HepG2 (cell line): ENCODE results near the gene TMPO. TPM values are rescaled to one million over a fixed set of nuclear protein-coding genes. Genes with fewer than 3 reads are reported as not detected.

ENCODE experiments used
- ATAC-seq: fragments of 200-7000 bp; cut with Tn5 transposase; 3 replicates; pipeline ENCODE4 v1.9.1; 2020; ENCODE audit warnings: mild to moderate bottlenecking, moderate library complexity
- BruUV-seq: library from RNA; stranded (reverse); fragments of 400-500 nt; replicated peaks from 2 replicates; lab custom pipeline; 2021; lab: Mats Ljungman, UMichigan
- CTCF ChIA-PET: fragments of 300-600 bp; formaldehyde crosslinking; extraction: SDS; loops from one replicate; lab custom pipeline; 2021; ENCODE audit warnings: low total read pairs, inconsistent platforms, low intra/inter-chr PET ratio; lab: Yijun Ruan, JAX
- POLR2A ChIA-PET: fragments of 350-600 bp; sonication (Branson Sonifier 250); formaldehyde crosslinking; loops from one replicate; lab custom pipeline; 2020; ENCODE audit warnings: antibody characterized with exemption, inconsistent platforms; lab: Yijun Ruan, JAX
- DNase-seq: peaks from one replicate; pipeline ENCODE4 v3.0.0-alpha.2; 2015; ENCODE audit warnings: low spot score
- FAIRE-seq: peaks from 3 replicates; lab custom pipeline; 2011; peaks lifted over from hg19 to GRCh38; lab: Jason Lieb, UNC
- H2AFZ ChIP-seq: one replicate; pipeline ENCODE4 v1.6.1; 2011; ENCODE audit warnings: low read length, inconsistent platforms
- H3K27ac ChIP-seq: fragments of 300-600 bp; 3 replicates; pipeline ENCODE4 v1.8.0; 2011; ENCODE audit warnings: mixed run types, mild to moderate bottlenecking, mixed read lengths, low read length, inconsistent platforms; ENCODE audit not compliant: insufficient read depth; ENCODE audit errors: extremely low read length
- H3K27me3 ChIP-seq, 2 experiments: fragments of 200-600 bp in 1 of 2; 2 replicates in 1 of 2; 3 replicates in 1 of 2; pipeline versions ENCODE4 v1.6.0 to v1.8.0; 2011; ENCODE audit warnings: low read length in 2 of 2, mild to moderate bottlenecking in 2 of 2, moderate library complexity in 2 of 2, inconsistent platforms in 1 of 2; ENCODE audit not compliant: insufficient read depth in 2 of 2, control insufficient read depth in 1 of 2
- H3K36me3 ChIP-seq, 2 experiments: fragments of 200-600 bp in 1 of 2; replicated peaks in 1 of 2; 2 replicates in 1 of 2; 3 replicates in 1 of 2; pipeline versions ENCODE4 v1.5.1 to v1.8.0; 2011; ENCODE audit warnings: low read length in 2 of 2, inconsistent platforms in 1 of 2; ENCODE audit not compliant: insufficient read depth in 2 of 2, control insufficient read depth in 1 of 2
- H3K4me1 ChIP-seq: 2 replicates; pipeline ENCODE4 v1.5.1; 2012; ENCODE audit warnings: low read length, inconsistent platforms; ENCODE audit not compliant: insufficient read depth
- H3K4me2 ChIP-seq: 2 replicates; pipeline ENCODE4 v1.6.0; 2011; ENCODE audit warnings: low read depth, low read length, inconsistent platforms
- H3K4me3 ChIP-seq, 3 experiments: fragments of 200-600 bp in 1 of 3; sonication (generic), shearing (Covaris generic) in 1 of 3; replicated peaks in 1 of 3; 2 replicates each; pipeline ENCODE4 v1.5.1; 2011 to 2016; ENCODE audit warnings: low read length in 3 of 3, inconsistent platforms in 2 of 3, low read depth in 2 of 3, mild to moderate bottlenecking in 2 of 3, control low read depth in 1 of 3, mixed read lengths in 1 of 3; ENCODE audit not compliant: insufficient read depth in 1 of 3
- H3K79me2 ChIP-seq: one replicate; pipeline ENCODE4 v1.6.1; 2011; ENCODE audit warnings: low read length, inconsistent platforms; ENCODE audit not compliant: insufficient read depth
- H3K9ac ChIP-seq: 2 replicates; pipeline ENCODE4 v1.6.0; 2011; ENCODE audit warnings: mild to moderate bottlenecking, low read depth, low read length, inconsistent platforms; ENCODE audit not compliant: insufficient read depth
- H3K9me3 ChIP-seq: 2 replicates; pipeline ENCODE4 v1.5.1; 2012; ENCODE audit warnings: mild to moderate bottlenecking, low read length
- H4K20me1 ChIP-seq: 2 replicates; pipeline ENCODE4 v1.6.0; 2011; ENCODE audit warnings: inconsistent platforms, mild to moderate bottlenecking, low read length, moderate library complexity; ENCODE audit not compliant: insufficient read depth
- ARNT2 ChIP-seq: sonication (generic); formaldehyde crosslinking; IDR thresholded peaks from 2 replicates; pipeline ENCODE4 v1.8.0; 2022; ENCODE audit warnings: mild to moderate bottlenecking, low read depth, missing genetic modification reagents, moderate library complexity
- ELF4 ChIP-seq: sonication (generic); formaldehyde crosslinking; IDR thresholded peaks from 2 replicates; pipeline ENCODE4 v1.5.0; 2020; ENCODE audit warnings: missing genetic modification reagents, mild to moderate bottlenecking, moderate library complexity, borderline replicate concordance
- GRHL1 ChIP-seq: sonication (generic); formaldehyde crosslinking; conservative IDR thresholded peaks from 2 replicates; pipeline ENCODE4 v1.8.0; 2022; ENCODE audit warnings: missing genetic modification reagents
- KAT2B ChIP-seq: fragments of 150-350 bp; IDR thresholded peaks from 2 replicates; pipeline ENCODE4 v1.6.1; 2014; ENCODE audit warnings: low read depth, low read length, borderline replicate concordance
- PRDM15 ChIP-seq: sonication (generic); formaldehyde crosslinking; IDR thresholded peaks from 2 replicates; pipeline ENCODE4 v1.4.0; 2020; ENCODE audit warnings: missing genetic modification reagents
- SPEN ChIP-seq: sonication (generic); formaldehyde crosslinking; IDR thresholded peaks from 2 replicates; pipeline ENCODE4 v1.5.1; 2020; ENCODE audit warnings: low read depth, mild to moderate bottlenecking, missing genetic modification reagents
- THAP7 ChIP-seq: sonication (generic); formaldehyde crosslinking; IDR thresholded peaks from 2 replicates; pipeline ENCODE4 v1.8.1; 2023; ENCODE audit warnings: mild to moderate bottlenecking, missing genetic modification reagents
- ZNF142 ChIP-seq: sonication (generic); formaldehyde crosslinking; IDR thresholded peaks from 2 replicates; pipeline ENCODE4 v1.4.0; 2020; ENCODE audit warnings: missing genetic modification reagents
- ZNF3 ChIP-seq: IDR thresholded peaks from 2 replicates; pipeline ENCODE4 v1.7.0; 2017; ENCODE audit warnings: inconsistent platforms
- ZNF33B ChIP-seq: sonication (generic); formaldehyde crosslinking; IDR thresholded peaks from 2 replicates; pipeline ENCODE4 v1.5.1; 2020; ENCODE audit warnings: mild to moderate bottlenecking, missing genetic modification reagents
- ZNF34 ChIP-seq: sonication (generic); formaldehyde crosslinking; IDR thresholded peaks from 2 replicates; pipeline ENCODE4 v1.4.0; 2020; ENCODE audit warnings: mild to moderate bottlenecking, missing genetic modification reagents, borderline replicate concordance
- ZNF550 ChIP-seq: sonication (generic); formaldehyde crosslinking; IDR thresholded peaks from 2 replicates; pipeline ENCODE4 v1.4.0; 2020; ENCODE audit warnings: mild to moderate bottlenecking, missing genetic modification reagents, borderline replicate concordance
- ZNF7 ChIP-seq: IDR thresholded peaks from 2 replicates; pipeline ENCODE4 v1.6.1; 2016; ENCODE audit warnings: missing biosample characterization, missing genetic modification reagents
- WGBS: methylation state at CpG from one replicate; pipeline ENCODE4 v1.1.6; 2017; ENCODE audit warnings: low lambda C conversion rate; 5-methylcytosine and 5-hydroxymethylcytosine counted together
- in situ Hi-C: cut with HindIII; loops from 2 replicates; pipeline ENCODE4 v1.10.0; 2017; ENCODE audit warnings: low pct_unique_long_range_greater_than_20kb; ENCODE audit not compliant: extremely low pct_ligation_motif_present
- intact Hi-C: fragments of 100-400 bp; cut with micrococcal nuclease; formaldehyde crosslinking; loops from one replicate; pipeline ENCODE4 v1.10.0; 2022; ENCODE audit not compliant: unreplicated experiment
- polyA plus RNA-seq, 8 experiments: library from polyadenylated mRNA; depleted of rRNA in 3 of 8; stranded (reverse) in 7 of 8; unstranded in 1 of 8; fragments of >200 nt; fragmentation: Illumina TruSeq in 4 of 8; extraction: Trizol in 4 of 8; gene quantifications; 2 replicates each; pipeline versions ENCODE4 v1.2.1 to v1.2.3, GENCODE V29; 2011 to 2016; ENCODE audit warnings: low read depth in 4 of 8, missing spikeins in 1 of 8, mixed read lengths in 1 of 8; ENCODE audit not compliant: insufficient read depth in 1 of 8
- total RNA-seq, 5 experiments: library from RNA; depleted of rRNA; stranded (reverse); fragments of >200 nt; fragmentation: Illumina TruSeq; extraction: Trizol; gene quantifications; 2 replicates each; pipeline ENCODE4 v1.2.3, GENCODE V29; 2016; ENCODE audit warnings: low read depth in 1 of 5

Gene TMPO
- total and polyA plus RNA-seq, 2 of the 13 experiments (the other 11 are each of a cell fraction or from before 2014, with no cell fraction given): 24.2 to 167 TPM

GRCh38 chr12:98579835-98580234, 64.4 kb downstream of the TMPO start:
- Histone ChIP-seq H3K9me3 (no peaks in the 10 kb centered on the region), H3K79me2 (no peaks in the 10 kb centered on the region), H3K9ac (no peak overlapping the region), H3K27ac (no peak overlapping the region), H4K20me1 (no peaks in the 10 kb centered on the region), H2AFZ (no peak overlapping the region), H3K27me3 (no peaks in the 10 kb centered on the region), H3K4me1 (peaks cover 24% of the 10 kb centered on the region), H3K4me3 (no peak overlapping the region), H3K36me3 (no peaks in the 10 kb centered on the region), H3K4me2 (no peak overlapping the region)
- 79% methylated on average over 3 of the region's 3 CpGs for WGBS
- BruUV-seq: no TSS peak
- in situ Hi-C loops: no loop called here
- DNase-seq: no peak
- CTCF ChIA-PET: no interaction called here
- intact Hi-C loops: no loop called here
- no peak for FAIRE-seq
- ATAC-seq: no peak
- POLR2A ChIA-PET: interaction anchor here (1.9 kb wide), 1 partner anchor 13 kb away, joined by 6 read pairs; the partner anchor contains the start of gene SLC25A3
- TF ChIP-seq SPEN: no peak
- no peak for TF ChIP-seq ZNF550
- no peak for TF ChIP-seq KAT2B
- TF ChIP-seq ZNF3: no peak
- no peak for TF ChIP-seq ZNF33B (CRISPR knock-in tag)
- no peak for TF ChIP-seq ZNF142 (CRISPR knock-in tag)
- TF ChIP-seq GRHL1 (CRISPR knock-in tag): no peak
- no peak for TF ChIP-seq ARNT2 (CRISPR knock-in tag)
- no peak for TF ChIP-seq ELF4 (CRISPR knock-in tag)
- TF ChIP-seq ZNF34 (CRISPR knock-in tag): no peak
- no peak for TF ChIP-seq THAP7
- TF ChIP-seq PRDM15: no peak
- no peak for TF ChIP-seq ZNF7
